ENCODE data around the gene JAZF1.

GRCh38 chr7:27781188-27781587 is 399.4 kb downstream of the JAZF1 start:
- TF ChIP-seq REST (IDR thresholded peaks at IDR 0.05; ENCODE audit: low read depth) (no peak), TEAD4 (IDR thresholded peaks at IDR 0.05) (no peak), NFIC (IDR thresholded peaks at IDR 0.05) (no peak)
